Measurements from ENCODE around the gene ZNF521.

Gene ZNF521

DNA sequence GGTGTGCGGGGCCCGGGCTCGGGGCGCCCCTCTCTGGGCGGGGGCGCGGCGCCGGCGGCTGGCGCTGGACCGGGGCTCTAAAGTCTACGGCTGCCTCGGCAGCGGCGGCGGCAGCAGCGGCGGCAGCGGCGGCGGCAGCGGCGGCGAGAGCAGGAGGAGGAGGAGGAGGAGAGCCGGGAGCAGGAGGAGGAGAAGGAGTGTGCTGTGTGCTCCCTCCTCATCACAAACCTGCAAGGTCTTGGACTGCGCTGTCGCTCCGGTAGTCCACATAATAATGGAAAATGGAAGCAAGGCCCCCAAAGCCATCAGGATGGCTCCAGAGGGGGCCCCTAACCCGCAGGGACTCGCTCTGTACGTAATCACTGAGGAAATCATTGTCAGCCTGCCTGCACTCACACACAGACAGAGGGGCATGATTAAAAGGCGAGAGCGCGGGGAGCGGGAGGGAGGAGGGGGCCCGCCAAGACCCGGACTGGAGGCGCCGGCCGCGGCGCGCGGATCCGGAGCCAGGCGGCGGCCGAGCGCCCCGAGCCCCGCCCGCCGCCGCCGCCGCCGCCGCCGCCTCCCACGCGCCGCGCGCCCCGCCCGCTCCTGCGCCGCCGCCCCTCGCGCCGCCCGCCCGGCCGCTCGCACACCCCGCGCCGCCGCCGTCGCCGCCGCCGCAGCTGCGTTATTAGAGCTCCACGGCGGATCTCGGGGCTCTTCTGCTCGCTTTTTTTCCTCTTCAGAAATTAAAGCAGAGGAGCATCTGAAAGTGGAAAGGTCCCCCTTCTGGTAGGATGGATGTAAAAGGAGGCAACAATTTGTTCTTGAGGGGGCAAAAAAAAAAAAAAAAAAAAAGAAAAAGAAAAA lies at the start of gene ZNF521:
ZNF521 (minus strand) TSS at position 390 of the 852 bp plus-strand sequence. CDS start 1,220 bp downstream, outside the sequence.
- DNase-seq (ENCODE audit: low read depth in 2 of 2), result peak; percentile 14 to 27

DNA sequence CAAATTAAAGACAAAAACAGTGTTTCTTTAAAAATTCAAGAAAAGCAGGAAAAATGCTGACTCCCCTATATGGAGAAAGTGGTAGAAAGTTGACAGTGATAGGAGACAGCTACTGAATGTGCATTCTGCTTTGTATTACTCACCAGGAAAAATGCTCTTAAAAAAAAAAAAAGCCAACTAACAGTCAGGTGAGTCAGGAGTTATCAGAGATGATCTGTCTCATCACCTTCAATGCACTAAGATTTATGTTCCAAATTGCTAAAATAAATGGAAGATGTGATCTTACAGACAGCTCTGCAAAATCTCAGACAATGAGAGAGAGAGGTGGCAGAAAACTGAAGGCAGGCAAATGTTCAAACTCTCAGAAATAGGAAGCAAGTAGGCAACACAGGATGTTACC lies 47.6 kb upstream of the ZNF521 start:
- no peak for DNase-seq (ENCODE audit: low read depth in 2 of 2)

DNA sequence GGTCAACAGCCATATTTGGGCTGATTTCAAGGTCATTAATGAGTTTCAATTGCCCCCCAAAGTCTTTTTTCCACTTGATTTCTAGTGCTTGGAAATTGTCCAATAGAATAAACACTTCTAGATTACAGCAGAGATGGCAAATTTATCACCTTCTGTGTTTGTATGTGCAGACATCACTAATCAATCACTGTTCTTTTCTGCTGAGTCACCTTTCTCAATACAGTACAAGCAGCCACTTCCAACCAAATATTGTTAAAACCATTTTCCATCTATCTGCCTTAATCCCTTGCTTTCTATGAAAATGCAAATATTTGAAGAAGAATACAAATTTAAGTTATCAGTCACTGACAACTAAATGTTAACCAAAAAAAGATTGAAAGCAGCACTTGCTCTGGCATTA lies 40.2 kb upstream of the ZNF521 start:
- DNase-seq (ENCODE audit: low read depth in 2 of 2), result no peak

DNA sequence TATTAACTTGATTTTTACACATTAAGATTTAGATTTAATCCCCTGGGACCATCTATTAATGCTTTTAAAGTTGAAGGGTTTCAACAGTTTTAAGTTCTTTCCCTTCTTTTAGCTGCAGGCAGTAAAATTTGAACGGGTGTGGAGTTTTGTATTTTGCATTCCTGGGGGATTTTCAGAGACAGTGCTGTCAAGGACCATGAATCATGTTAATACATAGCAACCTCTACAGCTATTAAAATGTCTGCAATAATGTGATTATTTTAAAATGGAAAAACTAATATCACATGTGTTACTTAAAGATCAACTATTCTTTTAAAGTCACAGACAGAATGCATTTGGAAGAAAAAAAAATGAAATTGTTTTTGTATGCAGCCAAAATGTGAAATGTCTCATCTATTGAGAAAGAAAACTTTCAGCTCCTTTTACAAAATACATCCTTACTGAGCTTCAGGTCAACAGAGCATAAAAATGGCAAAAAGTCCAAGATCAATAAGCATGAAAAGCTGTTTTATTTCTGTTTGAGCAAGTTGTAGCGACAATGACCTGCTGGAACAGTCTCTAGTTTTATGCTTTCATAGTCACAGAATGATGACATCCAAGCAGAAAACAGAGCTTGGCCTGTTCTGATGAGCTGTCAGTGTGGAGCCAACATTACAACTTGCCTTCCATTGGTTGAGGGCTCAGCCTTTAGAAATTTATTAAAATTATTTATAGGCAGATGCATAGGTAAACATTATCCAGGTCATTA lies 21.6 kb upstream of the ZNF521 start:
- DNase-seq (ENCODE audit: low read depth in 2 of 2), result no peak

DNA sequence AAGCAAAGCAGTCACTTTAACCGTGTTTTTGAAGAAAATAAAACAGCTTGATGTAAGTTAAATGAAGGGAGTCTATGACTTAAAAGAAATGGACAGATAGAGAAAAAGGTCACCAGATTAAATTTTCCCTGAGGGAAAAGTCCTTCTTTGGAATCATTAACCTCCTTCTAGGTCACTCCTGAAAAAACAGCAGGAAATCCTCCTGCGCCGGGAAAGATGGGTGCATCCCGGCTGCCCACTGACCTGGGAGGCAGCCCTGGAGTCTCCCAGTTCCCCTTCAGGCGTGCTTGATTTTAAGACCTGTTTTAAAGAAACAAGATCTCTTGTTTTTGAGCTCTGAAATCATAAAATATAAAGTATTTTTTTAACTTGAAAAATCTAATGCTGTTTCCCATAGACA lies 18.4 kb upstream of the ZNF521 start:
- DNase-seq (ENCODE audit: low read depth in 2 of 2), result no peak

DNA sequence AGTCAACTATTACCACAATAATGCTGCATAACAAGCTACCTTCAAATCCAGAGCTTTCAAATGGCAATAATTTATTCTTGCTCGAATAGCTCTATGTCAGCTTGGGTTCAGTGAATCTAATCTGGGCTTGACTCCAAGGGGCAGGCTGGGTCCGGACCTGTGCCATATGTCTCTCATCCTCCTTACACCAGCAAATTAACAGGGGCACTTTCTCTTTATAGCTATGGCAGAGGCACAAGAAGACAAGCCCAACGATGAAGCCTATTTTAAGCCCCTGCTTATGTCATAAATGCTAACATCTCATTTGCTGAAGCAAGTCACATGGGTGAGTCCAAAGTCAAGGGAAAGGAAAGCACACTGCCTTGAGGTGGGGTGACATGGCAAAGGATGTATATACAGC lies 13.3 kb upstream of the ZNF521 start:
- DNase-seq (ENCODE audit: low read depth in 2 of 2), result no peak

DNA sequence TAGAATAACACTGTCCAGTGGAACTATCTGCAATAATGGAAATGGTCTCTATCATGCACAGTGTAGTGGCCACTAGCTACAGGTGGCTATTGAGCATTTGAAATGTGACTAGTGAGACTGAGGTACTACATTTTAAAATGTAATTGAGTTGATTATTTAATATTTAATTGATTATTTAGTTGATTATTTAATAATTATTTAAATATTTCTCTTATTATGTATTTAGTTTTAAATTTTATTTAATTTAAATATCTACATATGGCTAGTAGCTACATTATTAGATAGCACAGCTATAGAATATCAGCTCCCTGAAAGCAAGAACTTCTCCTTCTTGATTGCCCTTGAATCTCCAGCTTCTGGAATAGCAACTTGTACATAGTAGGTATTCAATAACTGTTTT lies 12.8 kb upstream of the ZNF521 start:
- no peak for DNase-seq (ENCODE audit: low read depth in 2 of 2)

GRCh38 chr18:25360301-25360899 lies 8.4 kb upstream of the ZNF521 start:
- no peak for DNase-seq (ENCODE audit: low read depth in 2 of 2)

- DNase-seq (ENCODE audit: low read depth in 2 of 2), result no peak
These were observed 1.1 kb upstream of the ZNF521 start for GRCh38 chr18:25353080-25353479.

DNA sequence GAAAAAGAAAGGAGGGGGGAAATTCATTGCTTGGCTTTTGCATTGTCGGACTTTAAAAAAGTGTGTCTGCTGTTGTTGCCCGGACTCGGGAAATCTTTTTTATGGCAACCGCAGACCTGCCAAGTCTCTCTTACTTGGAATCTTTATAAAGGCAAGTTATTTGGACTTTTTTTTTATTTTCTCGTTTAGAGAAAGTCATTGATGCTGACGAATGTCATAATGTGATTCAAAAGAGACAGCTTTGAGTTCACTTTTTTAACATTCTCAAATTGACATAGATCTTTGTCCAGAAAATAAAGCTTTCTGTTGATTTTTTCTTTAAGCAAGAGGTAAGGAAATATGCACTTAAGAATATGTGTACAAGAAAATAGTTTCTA lies 651 bp upstream of the ZNF521 start:
- no peak for DNase-seq (ENCODE audit: low read depth in 2 of 2)

- no peak for DNase-seq (ENCODE audit: low read depth in 2 of 2)
These were observed 638 bp downstream of the ZNF521 start for GRCh38 chr18:25351280-25351775.

- DNase-seq (ENCODE audit: low read depth in 2 of 2), result no peak
These were observed 1.3 kb downstream of the ZNF521 start for GRCh38 chr18:25350489-25351251.

- DNase-seq (ENCODE audit: low read depth in 2 of 2), result no peak
These were observed 2.0 kb downstream of the ZNF521 start for GRCh38 chr18:25349926-25350487.

GRCh38 chr18:25349131-25349925 lies 2.6 kb downstream of the ZNF521 start:
- no peak for DNase-seq (ENCODE audit: low read depth in 2 of 2)

GRCh38 chr18:25348386-25349130 lies 3.4 kb downstream of the ZNF521 start:
- DNase-seq (ENCODE audit: low read depth in 2 of 2), result no peak

- no peak for DNase-seq (ENCODE audit: low read depth in 2 of 2)
These were observed 5.4 kb downstream of the ZNF521 start for GRCh38 chr18:25346561-25346960.

GRCh38 chr18:25345081-25345866 lies 6.7 kb downstream of the ZNF521 start:
- DNase-seq (ENCODE audit: low read depth in 2 of 2), result no peak

- DNase-seq (ENCODE audit: low read depth in 2 of 2), result no peak
These were observed 10.1 kb downstream of the ZNF521 start for GRCh38 chr18:25341831-25342230.

DNA sequence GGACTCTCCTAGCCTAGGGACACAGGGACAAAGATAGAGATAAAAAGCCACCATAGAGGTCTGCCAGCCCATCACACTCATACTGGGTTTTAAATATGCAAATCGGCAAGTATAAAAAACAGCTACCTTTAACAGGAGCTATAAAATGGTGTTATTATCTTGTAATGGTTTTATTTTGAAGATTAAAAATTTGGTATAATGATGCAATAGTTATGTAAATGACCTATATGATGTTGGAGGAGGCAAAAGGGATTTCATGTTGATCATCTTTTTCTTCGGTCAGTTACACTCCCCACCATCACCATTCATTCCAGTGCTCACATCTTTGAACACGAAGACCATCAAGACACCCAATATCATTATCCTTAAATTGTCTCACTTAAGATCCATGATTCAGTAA lies 11.2 kb downstream of the ZNF521 start:
- no peak for DNase-seq (ENCODE audit: low read depth in 2 of 2)
